ENCODE data around the gene IL4R. TPM values are rescaled to one million over a fixed set of nuclear protein-coding genes. Genes with fewer than 3 reads are reported as not detected.

Gene IL4R
- total RNA-seq, 1 experiment from 2014 or later = 28.6 TPM

DNA sequence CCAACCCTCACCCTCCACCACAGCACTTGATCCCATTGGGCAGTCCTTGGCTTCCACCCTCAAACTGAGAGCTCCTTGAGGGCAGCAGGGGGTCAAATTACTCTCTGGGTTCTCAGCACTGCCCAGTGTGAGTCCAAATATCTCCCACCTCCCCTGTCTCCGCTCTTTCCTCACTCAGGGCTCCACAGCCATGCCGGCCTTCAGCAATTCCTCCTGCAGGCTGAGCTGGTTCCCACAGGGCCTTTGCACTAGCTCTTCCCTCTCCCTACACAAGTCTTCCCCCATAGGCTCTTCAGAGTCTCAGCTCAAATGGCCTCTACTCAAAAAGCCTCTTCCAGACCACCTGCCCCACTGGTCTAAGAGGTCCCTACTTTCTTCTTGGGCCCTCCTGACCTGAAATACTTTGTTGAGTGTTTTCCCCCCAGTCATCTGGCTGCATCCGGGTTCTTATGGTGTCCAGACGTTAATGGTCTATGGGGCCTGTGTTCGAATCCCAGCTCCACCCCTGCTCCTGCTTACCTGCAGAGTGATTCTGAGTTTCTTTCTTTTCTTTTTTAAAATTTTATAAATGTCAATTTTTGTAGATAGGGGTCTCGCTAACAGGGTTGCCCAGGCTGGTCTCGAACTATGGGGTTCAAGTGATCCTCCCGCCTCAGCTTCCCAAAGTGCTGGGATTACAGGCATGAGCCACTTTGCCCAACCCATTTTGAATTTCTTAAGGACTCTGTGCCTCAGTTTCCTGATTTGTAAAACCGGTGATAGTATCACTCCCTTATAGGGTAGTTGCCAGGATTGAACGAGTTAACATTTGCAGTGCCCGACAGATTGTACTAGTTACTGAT is 973 bp upstream of the IL4R start:
- Histone ChIP-seq H4K8ac (replicated peaks; ENCODE audit: insufficient read length, low read depth, low read length) (no peak overlapping the region), H3K18ac (ENCODE audit: insufficient read length, low read depth, low read length) (no peak overlapping the region), H2AK5ac (ENCODE audit: insufficient read length, low read length) (no peak overlapping the region), H3K23me2 (ENCODE audit: insufficient read length, low read depth, low read length, poor library complexity, severe bottlenecking) (peaks cover 10% of the 10 kb centered on the region), H4K91ac (ENCODE audit: insufficient read length, low read depth, low read length) (no peak overlapping the region), H4K20me1 (ENCODE audit: control insufficient read depth, insufficient read depth, insufficient read length) (peaks cover 2% of the 10 kb centered on the region), H2AFZ (ENCODE audit: low read length) (no peak overlapping the region), H3K27ac (ENCODE audit: insufficient read length, low read depth, low read length) (no peak overlapping the region), H3K79me2 (ENCODE audit: insufficient read depth, low read length) (no peaks in the 10 kb centered on the region), H2BK5ac (ENCODE audit: insufficient read length, low read length) (no peak overlapping the region), H3K4me2 (ENCODE audit: insufficient read depth, insufficient read length, low read length) (peak overlapping the region; percentile 63), H3K9ac (ENCODE audit: extremely low read depth, insufficient read length, low read length) (peak overlapping the region; percentile 46), H4K5ac (ENCODE audit: insufficient read length, low read depth, low read length) (no peak overlapping the region), H2BK15ac (ENCODE audit: low read depth, low read length) (no peak overlapping the region), H2BK120ac (ENCODE audit: low read depth, low read length, poor library complexity, severe bottlenecking) (no peak overlapping the region), H3K14ac (ENCODE audit: insufficient read depth, low read length) (no peak overlapping the region), H2BK20ac (ENCODE audit: low read depth, low read length, poor library complexity, severe bottlenecking) (no peak overlapping the region), H3K4me1 (ENCODE audit: insufficient read depth, low read length) (peaks cover 2% of the 10 kb centered on the region; the same call in 1 of the 2 replicates), H3K9me3 (ENCODE audit: control insufficient read depth, low read depth, low read length) (no peaks in the 10 kb centered on the region), H3K27me3 (ENCODE audit: insufficient read depth, low read length) (no peaks in the 10 kb centered on the region), H3K56ac (ENCODE audit: insufficient read length, low read depth, low read length) (no peak overlapping the region), H3K79me1 (ENCODE audit: insufficient read depth, low read depth, low read length, poor library complexity, severe bottlenecking) (no peaks in the 10 kb centered on the region), H3T11ph (ENCODE audit: low read length) (no peak overlapping the region), H2BK12ac (ENCODE audit: insufficient read length, low read depth, low read length) (no peak overlapping the region), H3K23ac (ENCODE audit: insufficient read length, low read depth, low read length) (no peak overlapping the region), H3K4ac (ENCODE audit: low read depth, low read length) (no peak overlapping the region)
- TF ChIP-seq, protein P1, sequence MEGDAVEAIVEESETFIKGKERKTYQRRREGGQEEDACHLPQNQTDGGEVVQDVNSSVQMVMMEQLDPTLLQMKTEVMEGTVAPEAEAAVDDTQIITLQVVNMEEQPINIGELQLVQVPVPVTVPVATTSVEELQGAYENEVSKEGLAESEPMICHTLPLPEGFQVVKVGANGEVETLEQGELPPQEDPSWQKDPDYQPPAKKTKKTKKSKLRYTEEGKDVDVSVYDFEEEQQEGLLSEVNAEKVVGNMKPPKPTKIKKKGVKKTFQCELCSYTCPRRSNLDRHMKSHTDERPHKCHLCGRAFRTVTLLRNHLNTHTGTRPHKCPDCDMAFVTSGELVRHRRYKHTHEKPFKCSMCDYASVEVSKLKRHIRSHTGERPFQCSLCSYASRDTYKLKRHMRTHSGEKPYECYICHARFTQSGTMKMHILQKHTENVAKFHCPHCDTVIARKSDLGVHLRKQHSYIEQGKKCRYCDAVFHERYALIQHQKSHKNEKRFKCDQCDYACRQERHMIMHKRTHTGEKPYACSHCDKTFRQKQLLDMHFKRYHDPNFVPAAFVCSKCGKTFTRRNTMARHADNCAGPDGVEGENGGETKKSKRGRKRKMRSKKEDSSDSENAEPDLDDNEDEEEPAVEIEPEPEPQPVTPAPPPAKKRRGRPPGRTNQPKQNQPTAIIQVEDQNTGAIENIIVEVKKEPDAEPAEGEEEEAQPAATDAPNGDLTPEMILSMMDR (conservative IDR thresholded peaks at IDR 0.05) = no peak
- no peaks in the 10 kb centered on the region; a peak in 1 of 5 replicates for H3K9me3 Mint-ChIP-seq
- peak overlapping the region; percentile 77 to 83 for H3K4me3 Mint-ChIP-seq
- H3K27me3 Mint-ChIP-seq (ENCODE audit: low read depth) = peaks cover 28% of the 10 kb centered on the region
- no peak for DNase-seq
- no peaks in the 10 kb centered on the region for H3K36me3 Mint-ChIP-seq (ENCODE audit: insufficient read depth in 1 of 3, low read depth in 3 of 3)
- H3K4me1 Mint-ChIP-seq = peaks cover 11 to 23% of the 10 kb centered on the region in 2 experiments
- no peak overlapping the region for H3K27ac Mint-ChIP-seq
- whole genome bisulfite sequencing (ENCODE audit: extremely low coverage, insufficient read length, low lambda C conversion rate) = no CpG with 5 or more reads among the region's 11 CpGs
